ENCODE data around the gene GSE1.

GRCh38 chr16:85648805-85649204 is 35.7 kb downstream of the GSE1 start:
- TF ChIP-seq CTCF (IDR thresholded peaks at IDR 0.05) = no peak
- no peak for TF ChIP-seq POLR2A (IDR thresholded peaks at IDR 0.05)

Data from right lobe of liver (tissue), 4 donors.